ENCODE data around the gene STUB1. TPM values are rescaled to one million over a fixed set of nuclear protein-coding genes. Genes with fewer than 3 reads are reported as not detected.

Gene STUB1
- total RNA-seq, 1 experiment from 2014 or later, result 102 TPM

DNA sequence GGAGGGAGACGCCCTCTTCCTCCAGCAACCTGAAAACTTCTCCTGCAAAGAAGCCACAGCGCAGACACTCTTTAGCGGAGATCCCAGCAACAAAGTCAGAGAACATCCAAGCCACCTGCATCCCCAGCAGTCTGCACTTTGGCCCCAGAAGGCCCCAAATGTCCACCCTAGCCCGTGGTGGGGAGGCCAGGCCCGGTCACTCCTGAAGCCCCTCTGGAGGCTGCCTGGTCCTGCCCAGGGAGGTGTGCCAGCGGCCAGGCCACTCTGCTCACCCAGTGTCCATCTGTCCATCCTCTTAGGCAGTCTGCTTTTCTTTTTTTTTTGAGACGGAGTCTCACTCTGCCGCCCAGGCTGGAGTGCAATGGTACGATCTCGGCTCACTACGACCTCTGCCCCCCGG lies 52.1 kb downstream of the STUB1 start:
- no CpG with 5 or more reads among the region's 12 CpGs for WGBS (ENCODE audit: extremely low coverage, insufficient read length, low lambda C conversion rate)
- H3K23ac ChIP-seq (ENCODE audit: insufficient read length, low read depth, low read length), result no peak overlapping the region
- H3K4ac ChIP-seq (ENCODE audit: low read depth, low read length), result no peak overlapping the region
- no peak for DNase-seq
- H4K91ac ChIP-seq (ENCODE audit: insufficient read length, low read depth, low read length), result no peak overlapping the region
- H3K27ac ChIP-seq (ENCODE audit: insufficient read length, low read depth, low read length), result no peak overlapping the region
- no peak overlapping the region for H4K5ac ChIP-seq (ENCODE audit: insufficient read length, low read depth, low read length)
- Mint-ChIP-seq H3K9me3 (no peaks in the 10 kb centered on the region), H3K4me3 (no peak overlapping the region), H3K27me3 (ENCODE audit: low read depth) (no peaks in the 10 kb centered on the region), H3K4me1 (peaks cover under 1% of the 10 kb centered on the region in 2 experiments; a peak in 2 of 4 replicates), H3K27ac (no peak overlapping the region), H3K36me3 (ENCODE audit: insufficient read depth in 1 of 3, low read depth in 3 of 3) (peaks cover 3 to 30% (median 18%) of the 10 kb centered on the region in 3 experiments; a peak in 6 of 7 replicates)
- no peak overlapping the region for H2AK5ac ChIP-seq (ENCODE audit: insufficient read length, low read length)
- H2BK20ac ChIP-seq (ENCODE audit: low read depth, low read length, poor library complexity, severe bottlenecking), result no peak overlapping the region
- H3K9ac ChIP-seq (ENCODE audit: extremely low read depth, insufficient read length, low read length), result no peak overlapping the region
- H4K20me1 ChIP-seq (ENCODE audit: control insufficient read depth, insufficient read depth, insufficient read length), result no peaks in the 10 kb centered on the region
- H3T11ph ChIP-seq (ENCODE audit: low read length), result no peak overlapping the region
- no peak overlapping the region for H3K14ac ChIP-seq (ENCODE audit: insufficient read depth, low read length)
- no peaks in the 10 kb centered on the region for H3K79me1 ChIP-seq (ENCODE audit: insufficient read depth, low read depth, low read length, poor library complexity, severe bottlenecking)
- H3K9me3 ChIP-seq (ENCODE audit: control insufficient read depth, low read depth, low read length), result no peaks in the 10 kb centered on the region
- no peaks in the 10 kb centered on the region for H3K4me1 ChIP-seq (ENCODE audit: insufficient read depth, low read length)
- no peak overlapping the region for H2BK5ac ChIP-seq (ENCODE audit: insufficient read length, low read length)
- H2BK15ac ChIP-seq (ENCODE audit: low read depth, low read length), result no peak overlapping the region
- H3K4me2 ChIP-seq (ENCODE audit: insufficient read depth, insufficient read length, low read length), result no peak overlapping the region
- H3K18ac ChIP-seq (ENCODE audit: insufficient read length, low read depth, low read length), result no peak overlapping the region
- TF ChIP-seq, protein P1, sequence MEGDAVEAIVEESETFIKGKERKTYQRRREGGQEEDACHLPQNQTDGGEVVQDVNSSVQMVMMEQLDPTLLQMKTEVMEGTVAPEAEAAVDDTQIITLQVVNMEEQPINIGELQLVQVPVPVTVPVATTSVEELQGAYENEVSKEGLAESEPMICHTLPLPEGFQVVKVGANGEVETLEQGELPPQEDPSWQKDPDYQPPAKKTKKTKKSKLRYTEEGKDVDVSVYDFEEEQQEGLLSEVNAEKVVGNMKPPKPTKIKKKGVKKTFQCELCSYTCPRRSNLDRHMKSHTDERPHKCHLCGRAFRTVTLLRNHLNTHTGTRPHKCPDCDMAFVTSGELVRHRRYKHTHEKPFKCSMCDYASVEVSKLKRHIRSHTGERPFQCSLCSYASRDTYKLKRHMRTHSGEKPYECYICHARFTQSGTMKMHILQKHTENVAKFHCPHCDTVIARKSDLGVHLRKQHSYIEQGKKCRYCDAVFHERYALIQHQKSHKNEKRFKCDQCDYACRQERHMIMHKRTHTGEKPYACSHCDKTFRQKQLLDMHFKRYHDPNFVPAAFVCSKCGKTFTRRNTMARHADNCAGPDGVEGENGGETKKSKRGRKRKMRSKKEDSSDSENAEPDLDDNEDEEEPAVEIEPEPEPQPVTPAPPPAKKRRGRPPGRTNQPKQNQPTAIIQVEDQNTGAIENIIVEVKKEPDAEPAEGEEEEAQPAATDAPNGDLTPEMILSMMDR (conservative IDR thresholded peaks at IDR 0.05), result no peak
- no peak overlapping the region for H2BK12ac ChIP-seq (ENCODE audit: insufficient read length, low read depth, low read length)
- no peak overlapping the region for H2AFZ ChIP-seq (ENCODE audit: low read length)
- no peak overlapping the region for H2BK120ac ChIP-seq (ENCODE audit: low read depth, low read length, poor library complexity, severe bottlenecking)
- H3K79me2 ChIP-seq (ENCODE audit: insufficient read depth, low read length), result no peaks in the 10 kb centered on the region
- peaks cover 9% of the 10 kb centered on the region for H3K23me2 ChIP-seq (ENCODE audit: insufficient read length, low read depth, low read length, poor library complexity, severe bottlenecking)
- no peak overlapping the region for H3K56ac ChIP-seq (ENCODE audit: insufficient read length, low read depth, low read length)
- no peak overlapping the region for H4K8ac ChIP-seq (replicated peaks; ENCODE audit: insufficient read length, low read depth, low read length)
- H3K27me3 ChIP-seq (ENCODE audit: insufficient read depth, low read length), result no peaks in the 10 kb centered on the region

Other genes starting within 250 kb of the STUB1 start
- 71.2 and 76.4 TPM in 2 replicates for gene CAPN15, start 152.7 kb upstream of the STUB1 start, total RNA-seq (2021)
- 0.33 and 0.50 TPM in 2 replicates for gene PRR35, start 120.0 kb upstream of the STUB1 start, total RNA-seq (2021)
- 0.26 and 0.42 TPM in 2 replicates for gene NHLRC4, start 113.4 kb upstream of the STUB1 start, total RNA-seq (2021)
- gene PIGQ, start 110.4 kb upstream of the STUB1 start, total RNA-seq (2021), result 58.0 and 65.5 TPM in 2 replicates
- gene RAB40C, start 90.3 kb upstream of the STUB1 start, total RNA-seq (2021), result 19.1 and 20.4 TPM in 2 replicates
- gene WFIKKN1, start 49.4 kb upstream of the STUB1 start, total RNA-seq (2021), result 8.3 and 8.7 TPM in 2 replicates
- 108 and 109 TPM in 2 replicates for gene METTL26, start 44.1 kb upstream of the STUB1 start, total RNA-seq (2021)
- gene MCRIP2, start 38.6 kb upstream of the STUB1 start, total RNA-seq (2021), result 50.5 and 52.5 TPM in 2 replicates
- 61.8 and 68.2 TPM in 2 replicates for gene WDR90, start 31.0 kb upstream of the STUB1 start, total RNA-seq (2021)
- 206 and 210 TPM in 2 replicates for gene RHOT2, start 12.3 kb upstream of the STUB1 start, total RNA-seq (2021)
- 7.6 and 8.8 TPM in 2 replicates for gene RHBDL1, start 4.7 kb upstream of the STUB1 start, total RNA-seq (2021)
- 50.1 and 52.7 TPM in 2 replicates for gene JMJD8, start 3.9 kb downstream of the STUB1 start, total RNA-seq (2021)
- gene WDR24, start 10.0 kb downstream of the STUB1 start, total RNA-seq (2021), result 18.3 and 19.5 TPM in 2 replicates
- 9.6 and 10.7 TPM in 2 replicates for gene FBXL16, start 25.4 kb downstream of the STUB1 start, total RNA-seq (2021)
- 26.2 and 28.9 TPM in 2 replicates for gene METRN, start 34.7 kb downstream of the STUB1 start, total RNA-seq (2021)
- gene ANTKMT, start 40.7 kb downstream of the STUB1 start, total RNA-seq (2021), result 31.5 and 34.8 TPM in 2 replicates
- 12.1 TPM in 2 replicates for gene CCDC78, start 46.0 kb downstream of the STUB1 start, total RNA-seq (2021)
- gene HAGHL, start 46.7 kb downstream of the STUB1 start, total RNA-seq (2021), result 21.3 and 25.2 TPM in 2 replicates
- gene CIAO3, start 60.6 kb downstream of the STUB1 start, total RNA-seq (2021), result 21.9 and 26.4 TPM in 2 replicates
- 0.22 and 0.31 TPM in 2 replicates for gene MSLN, start 80.3 kb downstream of the STUB1 start, total RNA-seq (2021)
- 48.6 and 52.2 TPM in 2 replicates for gene RPUSD1, start 108.0 kb downstream of the STUB1 start, total RNA-seq (2021)
- 120 and 127 TPM in 2 replicates for gene CHTF18, start 108.2 kb downstream of the STUB1 start, total RNA-seq (2021)
- gene GNG13, start 120.3 kb downstream of the STUB1 start, total RNA-seq (2021), result not detected in 2 replicates

Measured in H9 (cell line).